ENCODE measurements around the gene PCP4. TPM values are rescaled to one million over a fixed set of nuclear protein-coding genes. Genes with fewer than 3 reads are reported as not detected.
A peak's percentile ranks its signal among the peaks of the same experiment; 100 is the strongest.

The PCP4 gene
- polyA plus RNA-seq (ENCODE audit: insufficient read length in 4 of 4): 10 to 100 TPM; 11.9 to 14.7 (median 13.9) TPM

GRCh38 chr21:39867198-39867650 lies at the start of gene PCP4:
PCP4 (plus strand) TSS chr21:39867438; CDS start chr21:39867502, 64 bp downstream.
- DNase-seq (ENCODE audit: low read depth in 4 of 4, low spot score in 3 of 4): peak; percentile 47 to 63 (median 50)

- DNase-seq (ENCODE audit: low read depth in 4 of 4, low spot score in 3 of 4): no peak
These were observed 48.7 kb upstream of the PCP4 start for GRCh38 chr21:39818557-39818956.

- DNase-seq (ENCODE audit: low read depth in 4 of 4, low spot score in 3 of 4): no peak
These were observed 45.2 kb upstream of the PCP4 start for GRCh38 chr21:39822042-39822441.

- DNase-seq (ENCODE audit: low read depth in 4 of 4, low spot score in 3 of 4): no peak
These were observed 42.0 kb upstream of the PCP4 start for GRCh38 chr21:39825250-39825649.

GRCh38 chr21:39834543-39834942 lies 32.7 kb upstream of the PCP4 start:
- DNase-seq (ENCODE audit: low read depth in 4 of 4, low spot score in 3 of 4): no peak

GRCh38 chr21:39837861-39838359 lies 29.3 kb upstream of the PCP4 start:
- peak in 2 of 4 donors; percentile 3 to 7 for DNase-seq (ENCODE audit: low read depth in 4 of 4, low spot score in 3 of 4)

- DNase-seq (ENCODE audit: low read depth in 4 of 4, low spot score in 3 of 4): no peak
These were observed 26.7 kb upstream of the PCP4 start for GRCh38 chr21:39840373-39841097.

- DNase-seq (ENCODE audit: low read depth in 4 of 4, low spot score in 3 of 4): no peak
These were observed 24.3 kb upstream of the PCP4 start for GRCh38 chr21:39842741-39843459.

- no peak for DNase-seq (ENCODE audit: low read depth in 4 of 4, low spot score in 3 of 4)
These were observed 23.8 kb upstream of the PCP4 start for GRCh38 chr21:39843483-39843882.

- DNase-seq (ENCODE audit: low read depth in 4 of 4, low spot score in 3 of 4): no peak
These were observed 23.3 kb upstream of the PCP4 start for GRCh38 chr21:39843916-39844315.

- DNase-seq (ENCODE audit: low read depth in 4 of 4, low spot score in 3 of 4): no peak
These were observed 21.6 kb upstream of the PCP4 start for GRCh38 chr21:39845571-39846130.

- no peak for DNase-seq (ENCODE audit: low read depth in 4 of 4, low spot score in 3 of 4)
These were observed 19.4 kb upstream of the PCP4 start for GRCh38 chr21:39847877-39848276.

GRCh38 chr21:39849014-39849655 lies 18.1 kb upstream of the PCP4 start:
- no peak for DNase-seq (ENCODE audit: low read depth in 4 of 4, low spot score in 3 of 4)

- no peak for DNase-seq (ENCODE audit: low read depth in 4 of 4, low spot score in 3 of 4)
These were observed 16.9 kb upstream of the PCP4 start for GRCh38 chr21:39850333-39850732.

GRCh38 chr21:39851002-39851618 lies 16.1 kb upstream of the PCP4 start:
- no peak for DNase-seq (ENCODE audit: low read depth in 4 of 4, low spot score in 3 of 4)

GRCh38 chr21:39852021-39852721 lies 15.1 kb upstream of the PCP4 start:
- no peak for DNase-seq (ENCODE audit: low read depth in 4 of 4, low spot score in 3 of 4)

- no peak for DNase-seq (ENCODE audit: low read depth in 4 of 4, low spot score in 3 of 4)
These were observed 14.3 kb upstream of the PCP4 start for GRCh38 chr21:39852726-39853500.

GRCh38 chr21:39854572-39854971 lies 12.7 kb upstream of the PCP4 start:
- no peak for DNase-seq (ENCODE audit: low read depth in 4 of 4, low spot score in 3 of 4)

GRCh38 chr21:39855595-39855994 lies 11.6 kb upstream of the PCP4 start:
- DNase-seq (ENCODE audit: low read depth in 4 of 4, low spot score in 3 of 4): no peak

Data from right renal pelvis (tissue), 4 donors.